Effector memory CD8-positive, alpha-beta T cell (primary cell): ENCODE measurements around the gene MX1.

Experiments used
- ATAC-seq: fragments of 150-1000 bp; cut with Tn5 transposase; replicated peaks from 2 replicates; pipeline ENCODE4 v1.10.0; 2021; ENCODE audit warnings: mild to moderate bottlenecking, moderate library complexity
- DNase-seq, 3 experiments: peaks; one replicate each; pipeline ENCODE4 v3.0.0; 2021
- H3K27ac Mint-ChIP-seq, 2 donors: one replicate each; pipeline ENCODE4 v1.8.0; 2022; ENCODE audit warnings: mild to moderate bottlenecking in 2 of 2, mixed read lengths in 2 of 2, moderate library complexity in 2 of 2
- H3K27me3 Mint-ChIP-seq, 2 donors: one replicate each; pipeline ENCODE4 v1.8.0; 2022; ENCODE audit warnings: mixed read lengths in 2 of 2
- H3K36me3 Mint-ChIP-seq: one replicate; pipeline ENCODE4 v1.8.0; 2022; ENCODE audit warnings: mild to moderate bottlenecking, moderate library complexity, mixed read lengths; ENCODE audit not compliant: insufficient read depth
- H3K4me1 Mint-ChIP-seq, 2 donors: one replicate each; pipeline ENCODE4 v1.8.0; 2022; ENCODE audit warnings: low read depth in 2 of 2, mixed read lengths in 2 of 2
- H3K4me3 Mint-ChIP-seq, 2 donors: one replicate each; pipeline ENCODE4 v1.8.0; 2022; ENCODE audit warnings: mild to moderate bottlenecking in 2 of 2, mixed read lengths in 2 of 2, moderate library complexity in 2 of 2
- H3K9me3 Mint-ChIP-seq, 2 donors: one replicate each; pipeline ENCODE4 v1.8.0; 2022; ENCODE audit warnings: mixed read lengths in 2 of 2
- total RNA-seq, 9 experiments: gene quantifications; one replicate each; lab custom pipeline; 2026; lab: John Stamatoyannopoulos, UW

The MX1 gene, protein sequence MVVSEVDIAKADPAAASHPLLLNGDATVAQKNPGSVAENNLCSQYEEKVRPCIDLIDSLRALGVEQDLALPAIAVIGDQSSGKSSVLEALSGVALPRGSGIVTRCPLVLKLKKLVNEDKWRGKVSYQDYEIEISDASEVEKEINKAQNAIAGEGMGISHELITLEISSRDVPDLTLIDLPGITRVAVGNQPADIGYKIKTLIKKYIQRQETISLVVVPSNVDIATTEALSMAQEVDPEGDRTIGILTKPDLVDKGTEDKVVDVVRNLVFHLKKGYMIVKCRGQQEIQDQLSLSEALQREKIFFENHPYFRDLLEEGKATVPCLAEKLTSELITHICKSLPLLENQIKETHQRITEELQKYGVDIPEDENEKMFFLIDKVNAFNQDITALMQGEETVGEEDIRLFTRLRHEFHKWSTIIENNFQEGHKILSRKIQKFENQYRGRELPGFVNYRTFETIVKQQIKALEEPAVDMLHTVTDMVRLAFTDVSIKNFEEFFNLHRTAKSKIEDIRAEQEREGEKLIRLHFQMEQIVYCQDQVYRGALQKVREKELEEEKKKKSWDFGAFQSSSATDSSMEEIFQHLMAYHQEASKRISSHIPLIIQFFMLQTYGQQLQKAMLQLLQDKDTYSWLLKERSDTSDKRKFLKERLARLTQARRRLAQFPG
- total RNA-seq = 33.7 to 167 (median 70.1) reads per million in 9 experiments

DNA sequence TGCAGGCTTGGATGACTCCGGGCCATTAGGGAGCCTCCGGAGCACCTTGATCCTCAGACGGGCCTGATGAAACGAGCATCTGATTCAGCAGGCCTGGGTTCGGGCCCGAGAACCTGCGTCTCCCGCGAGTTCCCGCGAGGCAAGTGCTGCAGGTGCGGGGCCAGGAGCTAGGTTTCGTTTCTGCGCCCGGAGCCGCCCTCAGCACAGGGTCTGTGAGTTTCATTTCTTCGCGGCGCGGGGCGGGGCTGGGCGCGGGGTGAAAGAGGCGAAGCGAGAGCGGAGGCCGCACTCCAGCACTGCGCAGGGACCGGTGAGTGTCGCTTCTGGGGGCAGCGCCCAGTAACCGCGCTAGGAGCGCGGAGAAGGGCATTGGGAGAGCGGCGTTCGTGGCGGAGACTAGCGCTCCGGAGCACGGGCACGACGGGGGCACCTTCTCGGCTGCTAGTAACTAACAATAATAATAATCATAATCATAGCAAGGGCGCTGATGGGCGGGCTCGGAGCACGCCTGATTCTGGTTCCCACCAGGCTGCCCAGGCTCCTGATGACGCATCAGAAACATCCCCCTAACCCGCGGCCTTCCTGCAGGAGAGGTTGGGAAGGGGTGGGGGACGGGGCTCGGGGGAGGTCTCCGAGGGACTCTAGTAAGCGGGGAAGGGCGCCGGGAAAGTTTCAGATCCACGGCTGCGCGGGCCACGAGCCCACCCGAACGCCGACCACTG is at the start of gene MX1:
Gene MX1, plus strand, starts transcription at position 286 of the 722 bp plus-strand sequence. CDS start 5,832 bp downstream, outside the sequence.
- Mint-ChIP-seq H3K4me3 (peak within 1 kb of the TSS; percentile 95 to 97), H3K27ac (peak within 1 kb of the TSS; percentile 94 to 97), H3K36me3 (peaks cover 19% of the 10 kb centered on the region), H3K27me3 (no peaks in the 10 kb centered on the region), H3K4me1 (peaks cover 21 to 35% of the 10 kb centered on the region in 2 donors), H3K9me3 (no peaks in the 10 kb centered on the region)
- DNase-seq = peak; percentile 80 to 85 (median 81)
- ATAC-seq = peak; percentile 99

DNA sequence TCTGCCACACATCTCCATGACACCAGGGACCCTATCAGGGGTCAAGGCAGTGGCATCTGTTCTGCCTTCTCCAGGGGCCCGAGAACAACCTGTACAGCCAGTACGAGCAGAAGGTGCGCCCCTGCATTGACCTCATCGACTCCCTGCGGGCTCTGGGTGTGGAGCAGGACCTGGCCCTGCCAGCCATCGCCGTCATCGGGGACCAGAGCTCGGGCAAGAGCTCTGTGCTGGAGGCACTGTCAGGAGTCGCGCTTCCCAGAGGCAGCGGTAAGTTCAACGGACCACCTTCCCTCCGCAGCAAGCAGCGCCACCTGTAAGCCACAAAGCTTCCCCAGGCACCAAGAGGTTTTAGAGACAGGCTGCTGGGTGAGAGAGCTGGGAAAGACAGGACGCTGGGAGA is 48.3 kb upstream of the MX1 start:
- Mint-ChIP-seq H3K27ac (peak overlapping the region in 1 of 2 donors; percentile 80), H3K4me3 (no peak overlapping the region), H3K9me3 (no peaks in the 10 kb centered on the region), H3K4me1 (peaks cover 11 to 18% of the 10 kb centered on the region in 2 donors), H3K27me3 (no peaks in the 10 kb centered on the region), H3K36me3 (peaks cover 35% of the 10 kb centered on the region)
- ATAC-seq = no peak
- DNase-seq = no peak

DNA sequence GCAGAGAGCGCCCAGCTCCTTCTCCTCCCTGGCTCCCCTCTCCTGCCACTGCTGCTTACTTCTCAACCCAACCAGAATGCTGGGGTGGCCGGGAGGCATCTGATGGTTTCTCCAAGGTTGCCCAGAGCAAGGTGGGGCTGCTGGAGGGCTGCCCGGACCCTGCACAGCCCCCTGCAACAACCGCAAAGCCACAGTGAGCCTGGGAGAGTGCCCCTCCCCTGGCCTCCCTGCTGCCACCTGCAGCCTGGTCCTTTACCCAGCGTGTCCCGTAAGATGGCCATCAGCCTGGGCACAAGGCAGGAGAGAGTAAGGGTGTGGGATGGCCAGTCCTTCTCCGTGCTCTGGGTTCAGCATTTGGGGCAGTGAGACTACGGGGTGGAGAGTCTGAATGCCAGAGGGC is 47.2 kb upstream of the MX1 start:
- H3K27me3 Mint-ChIP-seq = no peaks in the 10 kb centered on the region
- no peak overlapping the region for H3K27ac Mint-ChIP-seq
- no peaks in the 10 kb centered on the region for H3K9me3 Mint-ChIP-seq
- DNase-seq (no peak), ATAC-seq (no peak)
- H3K36me3 Mint-ChIP-seq = peaks cover 43% of the 10 kb centered on the region
- H3K4me3 Mint-ChIP-seq = no peak overlapping the region
- H3K4me1 Mint-ChIP-seq = peaks cover 11 to 18% of the 10 kb centered on the region in 2 donors

DNA sequence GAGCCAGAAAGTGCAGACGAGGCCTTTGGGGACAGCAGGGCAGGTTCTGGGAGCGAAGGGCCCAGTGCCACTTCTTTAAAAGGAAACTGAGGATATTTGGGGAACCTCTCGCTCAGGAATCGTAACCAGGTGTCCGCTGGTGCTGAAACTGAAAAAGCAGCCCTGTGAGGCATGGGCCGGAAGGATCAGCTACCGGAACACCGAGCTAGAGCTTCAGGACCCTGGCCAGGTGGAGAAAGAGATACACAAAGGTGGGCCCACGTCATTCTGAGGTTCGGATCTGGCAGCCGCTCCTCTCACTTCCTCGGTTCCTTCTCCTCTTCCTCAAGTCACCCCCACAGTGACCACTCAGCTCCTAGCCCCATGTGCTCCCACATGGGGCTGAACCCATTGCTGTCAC is 46.1 kb upstream of the MX1 start:
- ATAC-seq = no peak
- no peaks in the 10 kb centered on the region for H3K27me3 Mint-ChIP-seq
- H3K4me1 Mint-ChIP-seq = peaks cover 7 to 14% of the 10 kb centered on the region in 2 donors

DNA sequence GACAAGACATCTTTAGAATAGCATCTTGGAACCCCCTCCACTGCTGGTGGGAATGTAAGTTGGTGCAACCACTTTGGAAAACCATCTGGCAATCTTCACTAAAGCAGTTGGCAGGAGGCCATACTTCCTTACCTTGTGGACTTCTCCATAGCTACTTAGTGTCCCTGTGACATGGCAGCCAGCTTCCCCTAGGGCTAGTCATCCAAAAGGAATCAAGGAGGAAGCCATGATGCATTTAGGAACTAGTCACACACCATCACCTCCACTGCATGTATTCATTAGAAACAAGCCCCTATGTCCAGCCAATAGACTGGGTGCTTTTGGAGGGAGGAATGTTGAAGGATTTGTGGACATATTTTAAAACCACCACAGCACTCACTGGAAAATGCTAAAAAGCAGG is 44.3 kb upstream of the MX1 start:
- Mint-ChIP-seq H3K36me3 (peaks cover 44% of the 10 kb centered on the region), H3K4me1 (peaks cover 4 to 7% of the 10 kb centered on the region in 2 donors), H3K4me3 (no peak overlapping the region), H3K27ac (no peak overlapping the region), H3K9me3 (no peaks in the 10 kb centered on the region), H3K27me3 (no peaks in the 10 kb centered on the region)
- no peak for DNase-seq
- no peak for ATAC-seq

More for the DNA sequence above, 46.1 kb upstream of the MX1 start:
- Mint-ChIP-seq H3K27ac (peak overlapping the region in 1 of 2 donors; percentile 2), H3K4me3 (no peak overlapping the region), H3K36me3 (peaks cover 38% of the 10 kb centered on the region), H3K9me3 (no peaks in the 10 kb centered on the region)
- no peak for DNase-seq

DNA sequence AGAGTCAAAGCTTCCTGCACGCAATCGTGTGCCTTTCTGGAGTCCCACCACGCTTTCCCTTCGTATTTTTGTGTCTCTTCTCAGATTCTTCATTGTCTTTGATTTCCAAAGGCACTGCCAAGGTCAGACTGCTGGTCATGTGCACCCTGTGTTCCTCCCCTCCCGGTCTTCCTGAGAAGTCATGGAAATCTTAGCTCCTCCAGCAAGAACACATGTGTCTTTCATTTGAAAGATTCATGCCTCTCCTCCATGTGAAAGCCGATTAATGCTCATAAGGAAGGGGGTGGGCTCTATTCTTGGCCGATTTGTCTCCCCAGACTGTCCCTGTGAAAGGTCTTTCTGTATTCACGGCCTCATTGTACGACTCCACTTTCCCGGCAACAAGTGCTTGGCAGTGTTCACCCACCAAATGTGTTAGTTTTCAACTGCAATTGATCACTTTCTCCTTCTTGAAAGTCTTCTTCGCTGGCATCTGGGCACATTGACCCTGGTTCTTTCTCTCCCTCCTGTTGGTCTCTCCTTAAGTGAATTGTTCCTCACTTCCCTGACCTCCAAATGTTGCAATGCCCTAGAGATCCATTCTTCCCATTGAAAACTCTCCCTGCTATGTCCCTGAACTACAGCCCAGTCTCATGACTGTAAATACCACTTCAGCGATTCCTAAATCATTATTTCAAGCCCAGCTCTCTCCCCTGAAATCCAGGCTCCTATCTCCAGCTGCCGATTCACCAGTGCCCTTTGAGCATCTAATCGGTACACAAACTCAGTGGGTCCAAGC is 38.8 kb upstream of the MX1 start:
- H3K4me1 Mint-ChIP-seq = peaks cover 0 to 2% of the 10 kb centered on the region in 2 donors
- no peaks in the 10 kb centered on the region for H3K9me3 Mint-ChIP-seq
- DNase-seq (no peak), ATAC-seq (no peak)
- H3K27ac Mint-ChIP-seq = peak overlapping the region in 1 of 2 donors; percentile 2
- peaks cover 38% of the 10 kb centered on the region for H3K36me3 Mint-ChIP-seq
- H3K4me3 Mint-ChIP-seq = no peak overlapping the region
- H3K27me3 Mint-ChIP-seq = no peaks in the 10 kb centered on the region

DNA sequence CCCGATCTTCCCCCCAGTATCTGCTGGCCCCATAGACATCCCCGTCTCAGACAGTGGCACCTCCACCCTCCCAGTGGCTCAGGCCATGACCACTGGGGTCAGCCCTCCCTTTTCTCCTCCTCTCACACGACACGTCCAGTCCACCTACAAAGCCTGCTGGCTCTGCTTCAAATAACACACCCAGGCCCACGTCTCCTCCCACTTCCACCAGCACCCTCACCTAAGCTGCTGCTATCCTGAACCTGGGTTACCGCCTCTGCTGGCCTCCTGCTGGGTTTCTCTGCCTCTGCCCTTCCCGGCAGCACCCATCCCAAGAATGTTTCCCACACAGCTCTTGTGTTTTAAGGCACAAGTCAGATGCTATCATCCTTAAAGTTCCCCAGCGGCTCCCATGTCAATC is 38.2 kb upstream of the MX1 start:
- no peak overlapping the region for H3K4me3 Mint-ChIP-seq
- ATAC-seq (no peak), DNase-seq (no peak)
- H3K9me3 Mint-ChIP-seq = no peaks in the 10 kb centered on the region
- H3K27ac Mint-ChIP-seq = peak overlapping the region in 1 of 2 donors; percentile 2
- H3K36me3 Mint-ChIP-seq = peaks cover 34% of the 10 kb centered on the region
- no peaks in the 10 kb centered on the region for H3K27me3 Mint-ChIP-seq
- peaks cover 0 to 2% of the 10 kb centered on the region in 2 donors for H3K4me1 Mint-ChIP-seq

DNA sequence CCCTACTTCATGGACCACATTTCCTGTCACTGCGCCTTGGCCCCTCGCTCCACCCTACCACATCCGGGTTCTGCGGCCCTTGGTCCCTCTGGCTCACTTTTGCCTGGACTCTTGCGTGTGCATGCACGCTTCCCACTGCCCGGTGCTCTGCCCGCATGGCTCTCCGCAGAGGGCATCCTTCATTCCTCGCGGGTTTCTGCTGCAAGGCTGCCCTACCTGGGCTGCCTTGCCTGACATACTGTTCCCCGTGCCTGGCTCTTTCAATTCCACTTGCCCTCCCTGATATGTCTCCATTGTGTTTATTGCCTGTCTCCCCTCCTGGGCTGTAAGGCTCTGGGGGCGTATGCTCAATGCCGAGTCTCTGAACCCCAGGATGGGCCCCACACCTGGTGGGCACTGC is 37.8 kb upstream of the MX1 start:
- Mint-ChIP-seq H3K27me3 (no peaks in the 10 kb centered on the region), H3K9me3 (no peaks in the 10 kb centered on the region), H3K36me3 (peaks cover 32% of the 10 kb centered on the region), H3K27ac (peak overlapping the region in 1 of 2 donors; percentile 2), H3K4me1 (peaks cover 0 to 2% of the 10 kb centered on the region in 2 donors), H3K4me3 (no peak overlapping the region)
- DNase-seq = no peak
- no peak for ATAC-seq

DNA sequence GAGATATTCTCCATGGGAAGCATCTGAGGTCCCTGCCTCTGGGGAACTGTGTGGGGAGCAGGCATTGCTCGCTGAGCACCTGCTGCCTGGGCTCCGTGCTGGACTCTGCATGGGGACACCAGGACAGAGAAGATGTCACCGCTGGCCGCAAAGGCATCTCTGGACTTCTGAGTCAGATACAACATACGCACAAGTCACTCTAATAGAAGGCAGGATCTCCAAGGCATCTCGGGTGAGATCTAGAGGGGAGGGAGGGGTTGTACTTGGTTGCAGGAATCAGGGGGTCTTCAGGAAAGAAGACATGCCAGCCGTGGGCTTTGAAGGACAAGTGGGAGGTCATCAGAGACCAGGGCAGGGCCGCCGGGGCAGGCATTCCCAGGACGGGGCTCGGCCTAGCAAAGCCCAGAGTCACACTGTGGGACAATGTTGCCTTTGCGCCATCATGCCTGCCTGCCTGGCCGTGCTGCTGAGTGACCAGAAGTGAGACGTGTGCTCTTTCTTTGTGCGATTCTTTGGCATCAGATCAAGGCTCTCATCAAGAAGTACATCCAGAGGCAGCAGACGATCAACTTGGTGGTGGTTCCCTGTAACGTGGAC is 35.9 kb upstream of the MX1 start:
- Mint-ChIP-seq H3K27me3 (no peaks in the 10 kb centered on the region), H3K36me3 (peaks cover 30% of the 10 kb centered on the region)

DNA sequence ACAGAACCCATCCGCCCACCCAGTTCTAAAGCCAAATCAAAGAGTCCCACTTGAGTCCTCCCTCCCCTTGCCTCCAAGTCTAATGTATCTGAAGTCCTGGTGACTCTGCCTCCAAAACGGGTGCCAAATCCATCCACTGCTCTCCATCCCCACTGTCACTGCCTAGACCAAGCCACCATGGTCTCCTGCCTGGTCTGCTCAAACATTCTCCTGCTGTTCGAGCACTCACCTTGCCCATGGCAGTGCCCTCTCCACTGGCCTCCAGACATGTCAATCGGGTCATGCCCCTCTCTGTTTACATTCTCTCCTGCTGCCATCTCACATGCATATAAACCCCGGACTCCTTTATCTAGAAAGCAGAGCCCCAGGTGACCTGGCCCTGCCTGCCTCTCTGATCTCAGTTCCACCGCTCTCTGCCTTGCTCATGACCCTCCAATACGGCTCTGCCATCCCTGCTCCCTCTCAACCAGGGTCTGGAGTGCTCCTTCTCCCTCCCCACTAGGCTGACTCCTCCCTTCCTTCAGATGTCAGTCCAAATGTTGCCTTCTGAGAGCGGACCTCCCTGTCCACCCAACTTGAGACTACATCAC is 32.1 kb upstream of the MX1 start:
- ATAC-seq (no peak), DNase-seq (no peak)
- Mint-ChIP-seq H3K27ac (peak overlapping the region in 1 of 2 donors; percentile 13), H3K27me3 (no peaks in the 10 kb centered on the region), H3K4me1 (no peaks in the 10 kb centered on the region), H3K4me3 (no peak overlapping the region), H3K9me3 (no peaks in the 10 kb centered on the region), H3K36me3 (peaks cover 42% of the 10 kb centered on the region)

More for the DNA sequence above, 35.9 kb upstream of the MX1 start:
- peaks cover 0 to 2% of the 10 kb centered on the region in 2 donors for H3K4me1 Mint-ChIP-seq
- H3K9me3 Mint-ChIP-seq = no peaks in the 10 kb centered on the region
- DNase-seq = no peak
- ATAC-seq = no peak
- no peak overlapping the region for H3K27ac Mint-ChIP-seq
- no peak overlapping the region for H3K4me3 Mint-ChIP-seq

DNA sequence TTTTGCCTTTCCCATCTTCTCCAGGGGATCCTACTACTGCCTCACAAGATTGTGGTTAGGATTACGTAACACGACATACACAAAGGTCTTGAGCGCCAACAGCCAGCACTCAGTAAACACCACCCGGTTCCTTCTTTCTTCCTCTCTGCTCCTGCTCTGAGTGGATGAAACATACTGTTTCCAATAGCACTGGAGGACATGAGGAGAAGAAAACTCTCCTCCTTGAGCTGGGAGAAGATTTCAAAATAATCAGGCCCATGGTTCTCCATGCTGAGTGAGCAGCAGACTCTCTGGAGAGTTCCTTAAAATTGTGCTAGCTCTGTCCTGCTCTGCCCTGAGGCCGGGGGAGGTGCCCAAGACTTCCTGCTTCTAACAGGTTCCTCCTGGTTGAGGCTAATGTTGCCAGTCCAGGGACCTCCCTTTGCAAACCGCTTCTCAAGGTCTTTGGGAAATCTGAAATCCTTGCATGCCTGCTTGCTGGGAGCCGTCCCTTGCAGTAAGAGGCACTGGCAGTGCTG is 29.4 kb upstream of the MX1 start:
- H3K27ac Mint-ChIP-seq = peak overlapping the region in 1 of 2 donors; percentile 17
- no peaks in the 10 kb centered on the region for H3K27me3 Mint-ChIP-seq
- H3K4me1 Mint-ChIP-seq = no peaks in the 10 kb centered on the region
- DNase-seq (no peak), ATAC-seq (no peak)
- no peaks in the 10 kb centered on the region for H3K9me3 Mint-ChIP-seq
- peaks cover 42% of the 10 kb centered on the region for H3K36me3 Mint-ChIP-seq
- no peak overlapping the region for H3K4me3 Mint-ChIP-seq

DNA sequence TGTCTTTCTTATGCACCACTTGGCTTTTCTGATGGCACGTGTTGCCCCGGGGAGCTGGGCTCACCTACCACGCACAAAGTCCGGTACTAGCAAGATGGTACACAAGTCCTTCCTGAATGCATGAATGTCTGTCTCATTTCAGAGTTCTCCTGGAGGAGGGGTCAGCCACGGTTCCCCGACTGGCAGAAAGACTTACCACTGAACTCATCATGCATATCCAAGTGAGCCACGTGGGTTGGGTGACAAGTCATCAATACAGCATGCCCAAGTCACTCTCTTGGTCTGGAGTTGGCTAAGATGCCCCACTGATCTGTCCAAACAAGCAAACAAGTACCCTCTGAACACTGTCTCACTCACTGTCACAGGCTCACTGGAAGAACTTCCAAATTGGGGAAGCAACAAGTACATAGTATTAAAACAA is 28.6 kb upstream of the MX1 start:
- Mint-ChIP-seq H3K36me3 (peaks cover 34% of the 10 kb centered on the region), H3K4me3 (no peak overlapping the region), H3K4me1 (no peaks in the 10 kb centered on the region), H3K9me3 (no peaks in the 10 kb centered on the region), H3K27ac (peak overlapping the region in 1 of 2 donors; percentile 44), H3K27me3 (no peaks in the 10 kb centered on the region)
- no peak for DNase-seq
- ATAC-seq = no peak
